ENCODE results near the gene PCSK6. TPM values are rescaled to one million over a fixed set of nuclear protein-coding genes. Genes with fewer than 3 reads are reported as not detected.

Gene PCSK6
- total and polyA plus RNA-seq, 8 donors = 2.8 to 91.5 (median 17.8) TPM

DNA sequence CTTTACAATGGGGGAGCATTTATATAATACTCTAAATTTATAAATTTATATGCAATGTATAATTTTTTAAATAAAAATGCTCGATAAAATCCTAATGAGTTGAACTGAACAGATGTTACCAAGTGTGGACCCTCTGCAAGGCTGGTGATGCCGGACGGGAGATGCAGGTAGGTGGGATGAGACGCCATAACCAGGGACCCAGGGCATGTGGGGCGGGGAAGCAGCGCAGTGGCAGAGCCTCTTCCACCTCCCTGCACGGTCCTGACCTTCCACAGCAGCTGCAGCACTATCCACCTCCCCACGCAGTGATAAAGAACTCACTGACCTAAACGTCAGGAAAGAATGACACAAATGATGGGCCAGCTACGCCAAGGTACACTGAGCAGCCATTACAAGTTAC is 12.8 kb downstream of the PCSK6 start:
- intact Hi-C loops (cut with DNase I; ENCODE audit: low total_unique reads) = no loop called here
- WGBS, 5 donors = 84 to 92% (median 86%) methylated on average over 10 of the region's 10 CpGs
- H3K36me3 ChIP-seq = no peaks in the 10 kb centered on the region
- H3K4me3 ChIP-seq = no peak overlapping the region
- TF ChIP-seq, protein P1, sequence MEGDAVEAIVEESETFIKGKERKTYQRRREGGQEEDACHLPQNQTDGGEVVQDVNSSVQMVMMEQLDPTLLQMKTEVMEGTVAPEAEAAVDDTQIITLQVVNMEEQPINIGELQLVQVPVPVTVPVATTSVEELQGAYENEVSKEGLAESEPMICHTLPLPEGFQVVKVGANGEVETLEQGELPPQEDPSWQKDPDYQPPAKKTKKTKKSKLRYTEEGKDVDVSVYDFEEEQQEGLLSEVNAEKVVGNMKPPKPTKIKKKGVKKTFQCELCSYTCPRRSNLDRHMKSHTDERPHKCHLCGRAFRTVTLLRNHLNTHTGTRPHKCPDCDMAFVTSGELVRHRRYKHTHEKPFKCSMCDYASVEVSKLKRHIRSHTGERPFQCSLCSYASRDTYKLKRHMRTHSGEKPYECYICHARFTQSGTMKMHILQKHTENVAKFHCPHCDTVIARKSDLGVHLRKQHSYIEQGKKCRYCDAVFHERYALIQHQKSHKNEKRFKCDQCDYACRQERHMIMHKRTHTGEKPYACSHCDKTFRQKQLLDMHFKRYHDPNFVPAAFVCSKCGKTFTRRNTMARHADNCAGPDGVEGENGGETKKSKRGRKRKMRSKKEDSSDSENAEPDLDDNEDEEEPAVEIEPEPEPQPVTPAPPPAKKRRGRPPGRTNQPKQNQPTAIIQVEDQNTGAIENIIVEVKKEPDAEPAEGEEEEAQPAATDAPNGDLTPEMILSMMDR (IDR thresholded peaks at IDR 0.05) = no peak
- TF ChIP-seq POLR2A (IDR thresholded peaks at IDR 0.05) (no peak), EP300 (IDR thresholded peaks at IDR 0.05) (no peak), POLR2AphosphoS5 (IDR thresholded peaks at IDR 0.05) (no peak)
- no peak overlapping the region for H3K27ac ChIP-seq
- no peaks in the 10 kb centered on the region for H3K9me3 ChIP-seq
- no peak for DNase-seq
- peaks cover 0 to 7% (median 3%) of the 10 kb centered on the region in 4 donors for H3K4me1 ChIP-seq
- H3K27me3 ChIP-seq = no peaks in the 10 kb centered on the region

DNA sequence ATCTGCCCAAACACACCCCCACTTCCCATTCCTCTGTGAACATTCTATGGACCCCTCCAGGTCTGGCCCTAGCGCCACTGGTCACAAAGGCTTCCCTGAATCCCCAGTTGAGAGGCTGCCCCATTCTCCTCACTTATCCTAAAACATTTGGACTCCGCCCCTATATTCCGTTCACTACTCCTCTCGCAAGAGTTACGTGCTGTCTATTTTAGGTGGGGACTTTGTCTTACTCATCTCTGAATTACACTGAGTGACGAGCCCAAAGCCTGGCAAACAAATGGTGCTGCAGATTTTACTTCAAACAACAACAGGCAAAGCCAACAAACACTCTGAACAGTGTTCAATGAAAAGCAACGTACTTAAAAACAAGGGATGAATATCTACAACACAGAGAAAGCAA is 14.5 kb downstream of the PCSK6 start:
- no peak for TF ChIP-seq POLR2A (IDR thresholded peaks at IDR 0.05)
- TF ChIP-seq EP300 (IDR thresholded peaks at IDR 0.05) = no peak
- TF ChIP-seq, protein P1 (IDR thresholded peaks at IDR 0.05) = no peak
- TF ChIP-seq POLR2AphosphoS5 (IDR thresholded peaks at IDR 0.05) = no peak
- no peak overlapping the region for H3K4me3 ChIP-seq
- DNase-seq = no peak
- no peak overlapping the region for H3K27ac ChIP-seq
- 75 to 91% (median 87%) methylated on average over 7 of the region's 7 CpGs for WGBS, 5 donors
- H3K9me3 ChIP-seq = no peaks in the 10 kb centered on the region
- no peaks in the 10 kb centered on the region for H3K27me3 ChIP-seq
- H3K36me3 ChIP-seq = no peaks in the 10 kb centered on the region
- peaks cover 0 to 7% (median 3%) of the 10 kb centered on the region in 4 donors for H3K4me1 ChIP-seq
- intact Hi-C loops (cut with DNase I; ENCODE audit: low total_unique reads) = no loop called here

DNA sequence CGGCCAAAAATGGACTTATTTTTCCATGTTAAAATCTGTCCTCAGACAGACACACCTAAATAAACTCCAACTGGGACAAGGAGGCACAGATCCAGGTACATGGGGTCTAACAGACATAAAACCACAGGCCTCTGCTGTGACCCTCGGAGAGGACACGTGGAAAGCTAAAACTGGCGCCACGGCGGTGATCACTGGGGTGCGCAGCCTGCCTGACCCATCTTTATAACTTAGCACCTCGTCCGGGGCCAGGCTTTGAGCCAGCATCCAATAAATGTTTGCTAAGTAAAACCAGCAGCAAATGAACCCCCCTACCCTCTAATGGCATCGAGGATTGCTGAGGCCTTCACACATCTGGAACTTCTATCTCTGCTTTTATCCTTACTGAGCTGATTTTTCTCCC is 15.3 kb downstream of the PCSK6 start:
- no peaks in the 10 kb centered on the region for H3K36me3 ChIP-seq
- TF ChIP-seq, protein P1 (IDR thresholded peaks at IDR 0.05) = no peak
- no peak for TF ChIP-seq POLR2A (IDR thresholded peaks at IDR 0.05)
- TF ChIP-seq EP300 (IDR thresholded peaks at IDR 0.05) = no peak
- no peak for TF ChIP-seq POLR2AphosphoS5 (IDR thresholded peaks at IDR 0.05)
- no peak overlapping the region for H3K27ac ChIP-seq
- H3K4me1 ChIP-seq = peaks cover 0 to 7% (median 3%) of the 10 kb centered on the region in 4 donors
- DNase-seq = no peak
- H3K9me3 ChIP-seq = no peaks in the 10 kb centered on the region
- H3K27me3 ChIP-seq = no peaks in the 10 kb centered on the region
- 82 to 94% (median 94%) methylated on average over 10 of the region's 10 CpGs for WGBS, 5 donors
- intact Hi-C loops (cut with DNase I; ENCODE audit: low total_unique reads) = no loop called here
- no peak overlapping the region for H3K4me3 ChIP-seq

DNA sequence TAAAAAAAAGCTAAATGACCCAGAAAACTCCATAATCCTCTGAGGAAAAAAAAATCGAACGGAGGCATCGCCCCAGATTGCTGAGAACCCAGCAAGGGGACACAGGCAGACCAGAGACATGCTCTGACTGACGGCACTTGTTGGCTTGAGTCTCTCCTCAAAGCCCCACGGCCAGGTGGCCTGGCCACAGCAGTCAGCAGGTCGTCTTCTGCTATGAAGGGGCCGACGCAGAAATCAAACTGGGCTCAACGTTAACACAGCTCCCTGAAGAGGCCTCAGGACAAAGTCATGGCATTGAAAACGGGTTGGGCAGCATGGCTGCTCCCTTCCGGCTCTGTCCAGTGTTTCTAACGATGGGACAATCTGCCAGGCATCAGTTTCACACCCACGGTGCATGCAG is 17.5 kb downstream of the PCSK6 start:
- DNase-seq = no peak
- 74 to 80% (median 79%) methylated on average over 13 of the region's 13 CpGs for WGBS, 5 donors
- Histone ChIP-seq H3K4me3 (no peak overlapping the region), H3K9me3 (no peaks in the 10 kb centered on the region), H3K4me1 (no peaks in the 10 kb centered on the region), H3K27ac (no peak overlapping the region), H3K27me3 (no peaks in the 10 kb centered on the region), H3K36me3 (no peaks in the 10 kb centered on the region)
- intact Hi-C loops (cut with DNase I; ENCODE audit: low total_unique reads) = no loop called here
- TF ChIP-seq EP300 (IDR thresholded peaks at IDR 0.05) (no peak), POLR2A (IDR thresholded peaks at IDR 0.05) (no peak), POLR2AphosphoS5 (IDR thresholded peaks at IDR 0.05) (no peak)
- TF ChIP-seq, protein P1 (IDR thresholded peaks at IDR 0.05) = no peak

All from stomach (tissue), 9 donors.